ENCODE data around the gene TMEM117. TPM values are rescaled to one million over a fixed set of nuclear protein-coding genes. Genes with fewer than 3 reads are reported as not detected.
"Not testable (repeated sequence)": the region's sequence is repeated elsewhere in the genome, so short reads cannot be mapped to it uniquely, and the experiment has no call there.

TMEM117 gene
- total RNA-seq, 1 experiment from 2014 or later: 8.2 TPM

DNA sequence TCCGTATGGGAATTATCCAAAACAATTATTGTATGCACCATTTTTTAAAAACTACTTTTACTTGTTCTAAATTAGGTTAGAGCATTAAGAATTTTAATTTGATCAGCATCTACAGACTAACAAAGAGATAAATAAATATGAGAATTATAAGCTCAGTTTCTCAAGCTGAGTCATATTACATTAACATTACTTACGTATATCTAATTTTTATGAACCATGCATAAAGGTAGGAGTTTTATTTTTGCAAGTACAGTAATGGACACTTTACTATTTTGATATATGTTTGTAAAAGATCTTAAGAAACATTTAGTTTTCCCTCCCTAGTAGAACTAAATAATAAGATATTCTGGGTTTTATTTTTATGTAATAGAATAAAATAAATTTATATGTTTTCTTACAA is 410.1 kb downstream of the TMEM117 start:
- Histone ChIP-seq H3K27ac (no peak overlapping the region), H3K4me1 (replicated peaks) (no peaks in the 10 kb centered on the region), H3K36me3 (peaks cover 5% of the 10 kb centered on the region; the same call in 1 of the 2 replicates), H3K9me3 (replicated peaks) (no peaks in the 10 kb centered on the region), H3K4me3 (no peak overlapping the region), H3K27me3 (replicated peaks) (peaks cover 19% of the 10 kb centered on the region)
- DNase-seq (ENCODE audit: low read depth in 1 of 2, low spot score in 2 of 2): no peak

GRCh38 chr12:44246482-44247105 is 410.7 kb downstream of the TMEM117 start:
- H3K9me3 ChIP-seq (replicated peaks): no peaks in the 10 kb centered on the region
- H3K27ac ChIP-seq: no peak overlapping the region
- peaks cover 25% of the 10 kb centered on the region for H3K27me3 ChIP-seq (replicated peaks)
- no peak overlapping the region for H3K4me3 ChIP-seq
- H3K36me3 ChIP-seq: peaks cover 5% of the 10 kb centered on the region; the same call in 1 of the 2 replicates
- DNase-seq (ENCODE audit: low read depth in 1 of 2, low spot score in 2 of 2): peak; percentile 66 to 77
- H3K4me1 ChIP-seq (replicated peaks): no peaks in the 10 kb centered on the region

GRCh38 chr12:44247588-44247987 is 411.7 kb downstream of the TMEM117 start:
- Histone ChIP-seq H3K27ac (no peak overlapping the region), H3K4me1 (replicated peaks) (no peaks in the 10 kb centered on the region), H3K4me3 (no peak overlapping the region), H3K9me3 (replicated peaks) (no peaks in the 10 kb centered on the region), H3K36me3 (peaks cover 5% of the 10 kb centered on the region; the same call in 1 of the 2 replicates), H3K27me3 (replicated peaks) (peaks cover 35% of the 10 kb centered on the region)
- DNase-seq (ENCODE audit: low read depth in 1 of 2, low spot score in 2 of 2): peak; percentile 88 to 95

GRCh38 chr12:44248436-44248835 is 412.6 kb downstream of the TMEM117 start:
- no peaks in the 10 kb centered on the region for H3K9me3 ChIP-seq (replicated peaks)
- H3K27me3 ChIP-seq (replicated peaks): peaks cover 44% of the 10 kb centered on the region
- no peak overlapping the region for H3K4me3 ChIP-seq
- H3K27ac ChIP-seq: no peak overlapping the region
- peaks cover 5% of the 10 kb centered on the region; the same call in 1 of the 2 replicates for H3K36me3 ChIP-seq
- peak; percentile 72 to 90 for DNase-seq (ENCODE audit: low read depth in 1 of 2, low spot score in 2 of 2)
- no peaks in the 10 kb centered on the region for H3K4me1 ChIP-seq (replicated peaks)

- H3K27me3 ChIP-seq (replicated peaks): peaks cover 46% of the 10 kb centered on the region
- H3K4me3 ChIP-seq; H3K36me3 ChIP-seq; H3K9me3 ChIP-seq (replicated peaks); H3K27ac ChIP-seq; H3K4me1 ChIP-seq (replicated peaks): not testable (repeated sequence)
- DNase-seq (ENCODE audit: low read depth in 1 of 2, low spot score in 2 of 2): peak in 1 of 2 experiments; percentile 46
Observed at GRCh38 chr12:44250440-44250839, 414.6 kb downstream of the TMEM117 start.

DNA sequence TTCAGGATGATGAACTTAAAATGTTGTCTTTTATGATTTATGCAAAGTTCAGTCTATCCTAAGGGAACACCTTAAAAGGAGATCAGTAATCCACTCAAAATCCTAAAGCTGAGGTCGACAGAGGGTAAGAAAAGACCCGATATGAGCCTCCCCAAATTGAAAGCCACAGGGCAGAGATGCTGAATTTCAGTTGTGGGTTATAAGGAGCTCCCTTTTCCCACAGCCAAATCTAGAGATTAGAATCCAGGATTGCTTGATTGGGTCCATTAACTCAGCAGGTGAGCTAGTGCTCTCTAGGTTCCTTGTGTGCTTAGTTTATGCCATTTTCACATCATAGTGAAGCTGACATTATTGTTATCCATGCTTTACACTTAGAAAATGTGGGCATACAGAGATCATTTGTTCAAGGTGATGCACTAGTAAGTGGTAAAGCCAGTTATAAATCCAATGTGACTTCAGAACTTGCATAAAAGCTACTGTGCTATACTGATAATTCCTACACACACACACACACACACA is 417.5 kb downstream of the TMEM117 start:
- H3K27me3 ChIP-seq (replicated peaks): peaks cover 59% of the 10 kb centered on the region
- no peak overlapping the region for H3K27ac ChIP-seq
- H3K36me3 ChIP-seq: peaks cover under 1% of the 10 kb centered on the region; the same call in 1 of the 2 replicates
- peak; percentile 59 to 66 for DNase-seq (ENCODE audit: low read depth in 1 of 2, low spot score in 2 of 2)
- H3K4me1 ChIP-seq (replicated peaks): no peaks in the 10 kb centered on the region
- no peak overlapping the region for H3K4me3 ChIP-seq
- H3K9me3 ChIP-seq (replicated peaks): no peaks in the 10 kb centered on the region

GRCh38 chr12:44258246-44258645 is 422.4 kb downstream of the TMEM117 start:
- H3K9me3 ChIP-seq (replicated peaks): no peaks in the 10 kb centered on the region
- H3K27ac ChIP-seq: no peak overlapping the region
- no peaks in the 10 kb centered on the region for H3K4me1 ChIP-seq (replicated peaks)
- peak in 1 of 2 experiments; percentile 52 for DNase-seq (ENCODE audit: low read depth in 1 of 2, low spot score in 2 of 2)
- H3K4me3 ChIP-seq: no peak overlapping the region
- H3K27me3 ChIP-seq (replicated peaks): peaks cover 75% of the 10 kb centered on the region
- no peaks in the 10 kb centered on the region for H3K36me3 ChIP-seq

DNA sequence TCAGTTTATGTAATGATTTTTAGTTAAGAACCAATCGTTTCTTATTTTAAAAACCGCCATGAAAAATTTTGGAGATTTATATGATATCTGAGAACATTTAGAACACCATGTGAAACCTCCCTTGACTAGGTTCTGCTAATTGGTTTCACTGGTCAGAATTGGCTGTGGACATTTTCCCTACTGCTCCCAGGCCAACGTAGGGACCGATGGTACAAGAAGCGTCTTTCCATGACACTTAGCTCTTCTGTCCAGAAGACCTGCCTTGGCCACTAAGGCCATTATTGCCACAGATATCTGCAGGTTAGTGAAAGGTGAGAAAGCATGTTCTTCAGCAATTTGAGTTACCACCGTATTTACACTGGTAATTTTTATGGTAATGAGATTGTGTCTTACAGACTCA is 424.0 kb downstream of the TMEM117 start:
- no peaks in the 10 kb centered on the region for H3K9me3 ChIP-seq (replicated peaks)
- H3K27ac ChIP-seq: no peak overlapping the region
- DNase-seq (ENCODE audit: low read depth in 1 of 2, low spot score in 2 of 2): peak; percentile 74 to 78
- no peaks in the 10 kb centered on the region for H3K36me3 ChIP-seq
- peaks cover 86% of the 10 kb centered on the region for H3K27me3 ChIP-seq (replicated peaks)
- H3K4me3 ChIP-seq: no peak overlapping the region
- no peaks in the 10 kb centered on the region for H3K4me1 ChIP-seq (replicated peaks)

DNA sequence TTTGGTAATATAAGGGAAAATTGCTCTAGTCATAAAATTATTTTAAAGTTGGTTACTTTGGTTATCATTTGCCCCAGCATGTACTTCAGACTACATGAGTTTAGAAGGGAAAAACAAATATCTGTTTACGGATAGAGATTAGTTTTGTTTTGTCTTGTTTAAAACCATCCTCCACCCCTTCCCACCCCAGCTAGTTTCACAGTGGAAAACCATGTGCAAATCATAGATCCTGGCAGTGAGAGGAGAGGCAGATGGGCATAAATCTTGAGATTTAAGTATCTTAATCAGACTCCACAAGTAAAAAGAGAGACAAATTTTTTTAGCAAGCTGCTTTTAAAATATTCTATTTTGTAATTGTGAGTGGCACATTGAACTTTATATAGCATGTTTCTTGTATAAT is 424.7 kb downstream of the TMEM117 start:
- H3K4me1 ChIP-seq (replicated peaks): no peaks in the 10 kb centered on the region

DNA sequence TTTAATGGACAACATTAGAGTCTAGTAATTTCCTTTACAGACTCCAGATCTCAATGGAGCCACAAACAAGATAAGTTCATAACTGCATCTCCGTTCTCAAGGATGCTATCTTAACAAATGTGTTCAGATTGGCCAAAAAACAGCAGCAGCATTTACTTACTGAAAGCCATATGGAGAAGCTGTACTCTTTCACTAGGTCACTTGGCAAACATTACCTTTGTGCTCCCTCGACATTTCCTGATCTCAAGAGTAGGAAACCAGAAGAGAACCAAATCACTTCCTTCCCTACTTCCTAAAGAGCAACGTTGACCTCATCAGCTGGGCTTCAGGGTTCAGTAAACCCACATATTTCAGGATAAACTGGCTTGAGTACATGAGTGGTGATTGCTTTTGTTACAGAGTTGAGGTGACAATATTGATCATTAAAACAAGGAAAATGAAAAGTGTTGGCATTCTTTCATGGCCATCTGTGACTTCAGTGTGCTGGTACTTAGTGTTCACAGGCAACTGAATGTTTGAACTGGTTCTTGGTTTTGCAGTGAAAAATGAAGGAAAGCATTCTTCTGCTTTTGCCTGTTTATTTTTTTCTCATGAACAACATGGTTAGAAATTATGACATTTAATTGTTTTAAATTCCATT is 449.6 kb downstream of the TMEM117 start:
- DNase-seq (ENCODE audit: low read depth in 1 of 2, low spot score in 2 of 2): peak in 1 of 2 experiments; percentile 64
- Histone ChIP-seq H3K36me3 (no peaks in the 10 kb centered on the region), H3K9me3 (replicated peaks) (0 out of 2 replicates have a peak, but pooled peaks cover 2% of the 10 kb centered on the region), H3K27me3 (replicated peaks) (peaks cover 28% of the 10 kb centered on the region), H3K4me3 (no peak overlapping the region), H3K4me1 (replicated peaks) (no peaks in the 10 kb centered on the region), H3K27ac (no peak overlapping the region)

More for the DNA sequence above, 424.7 kb downstream of the TMEM117 start:
- Histone ChIP-seq H3K27me3 (replicated peaks) (peaks cover 90% of the 10 kb centered on the region), H3K27ac (no peak overlapping the region), H3K36me3 (no peaks in the 10 kb centered on the region), H3K9me3 (replicated peaks) (no peaks in the 10 kb centered on the region), H3K4me3 (no peak overlapping the region)
- peak in 1 of 2 experiments; percentile 58 for DNase-seq (ENCODE audit: low read depth in 1 of 2, low spot score in 2 of 2)

DNA sequence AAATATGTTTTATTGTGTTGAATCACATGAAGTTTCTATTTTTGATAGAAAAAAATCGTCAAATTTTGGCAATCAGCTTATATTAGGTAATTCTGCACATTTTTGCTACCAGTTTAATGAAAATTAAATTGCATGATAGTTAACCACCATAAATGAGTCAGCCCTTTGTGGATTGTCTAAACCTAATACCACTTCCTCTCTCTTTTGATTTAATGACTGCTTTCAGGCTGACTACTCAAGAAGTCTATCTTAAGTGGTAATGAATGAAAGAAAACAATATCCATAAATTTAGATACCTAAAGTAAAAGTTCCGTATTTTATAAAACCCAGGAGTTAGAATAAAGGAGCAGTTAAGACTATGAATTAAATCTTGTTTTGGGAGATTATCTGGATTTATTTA is 450.5 kb downstream of the TMEM117 start:
- H3K4me1 ChIP-seq (replicated peaks): no peaks in the 10 kb centered on the region
- H3K36me3 ChIP-seq: no peaks in the 10 kb centered on the region
- 0 out of 2 replicates have a peak, but pooled peaks cover 2% of the 10 kb centered on the region for H3K9me3 ChIP-seq (replicated peaks)
- no peak for DNase-seq (ENCODE audit: low read depth in 1 of 2, low spot score in 2 of 2)
- H3K4me3 ChIP-seq: no peak overlapping the region
- peaks cover 19% of the 10 kb centered on the region for H3K27me3 ChIP-seq (replicated peaks)
- no peak overlapping the region for H3K27ac ChIP-seq

DNA sequence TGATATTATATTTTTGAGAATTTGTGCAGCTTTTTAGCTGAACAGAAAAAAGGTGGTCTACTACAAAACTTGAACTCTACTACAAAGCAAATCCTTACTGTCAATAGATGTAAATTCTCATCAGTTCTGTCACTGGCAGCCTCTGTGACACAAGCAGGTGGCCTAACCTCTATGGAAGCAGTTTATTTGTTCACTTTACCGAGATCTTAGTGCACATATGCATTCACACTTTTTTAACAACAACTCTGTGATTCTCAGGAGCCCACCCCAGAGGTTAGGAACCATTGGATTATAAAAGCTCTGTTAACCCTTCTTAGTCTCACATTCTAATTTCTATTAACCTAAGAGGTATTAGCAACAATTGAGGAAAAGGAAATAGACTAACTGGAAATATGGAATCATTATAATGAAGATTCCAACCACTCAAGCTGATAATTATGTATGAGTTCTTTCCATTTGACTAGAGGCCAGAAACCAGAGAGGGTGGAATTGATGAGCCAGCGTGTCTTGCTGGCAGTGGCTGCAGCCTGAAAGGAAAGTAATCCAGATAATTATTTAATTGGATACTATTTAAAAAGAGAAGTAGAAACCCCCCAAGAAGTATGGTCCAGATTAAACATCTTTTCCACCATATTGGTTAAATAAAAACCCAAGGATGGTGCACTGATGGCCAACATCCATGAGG is 451.1 kb downstream of the TMEM117 start:
- DNase-seq (ENCODE audit: low read depth in 1 of 2, low spot score in 2 of 2): peak in 1 of 2 experiments; percentile 58
- Histone ChIP-seq H3K4me1 (replicated peaks) (no peaks in the 10 kb centered on the region), H3K9me3 (replicated peaks) (0 out of 2 replicates have a peak, but pooled peaks cover 2% of the 10 kb centered on the region), H3K36me3 (no peaks in the 10 kb centered on the region), H3K27me3 (replicated peaks) (peaks cover 17% of the 10 kb centered on the region), H3K27ac (no peak overlapping the region), H3K4me3 (no peak overlapping the region)

DNA sequence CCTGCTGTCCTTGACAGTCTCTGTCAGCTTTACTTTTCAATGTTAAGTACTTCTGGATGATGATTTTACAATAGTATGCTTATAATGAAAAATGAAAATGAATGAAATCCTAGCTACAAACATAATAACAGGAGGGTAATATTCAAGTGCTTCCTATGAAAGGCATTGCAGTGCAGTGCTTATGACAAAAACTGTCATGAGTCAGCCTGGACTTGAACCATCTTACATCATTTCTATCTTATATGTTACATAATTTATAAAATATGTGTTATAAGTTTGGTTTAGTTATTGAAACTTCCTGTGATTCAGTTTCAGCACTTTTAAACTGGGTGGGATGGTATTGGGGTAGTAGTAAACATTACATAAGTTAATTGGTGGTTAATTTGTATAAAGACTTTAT is 451.7 kb downstream of the TMEM117 start:
- H3K4me1 ChIP-seq (replicated peaks): no peaks in the 10 kb centered on the region
- H3K27me3 ChIP-seq (replicated peaks): peaks cover 17% of the 10 kb centered on the region
- no peak overlapping the region for H3K27ac ChIP-seq
- 0 out of 2 replicates have a peak, but pooled peaks cover 2% of the 10 kb centered on the region for H3K9me3 ChIP-seq (replicated peaks)
- DNase-seq (ENCODE audit: low read depth in 1 of 2, low spot score in 2 of 2): no peak
- no peaks in the 10 kb centered on the region for H3K36me3 ChIP-seq
- H3K4me3 ChIP-seq: no peak overlapping the region

GRCh38 chr12:44294649-44295048 is 458.8 kb downstream of the TMEM117 start:
- peaks cover 3% of the 10 kb centered on the region; the same call in 1 of the 2 replicates for H3K27me3 ChIP-seq (replicated peaks)
- H3K4me1 ChIP-seq (replicated peaks): no peaks in the 10 kb centered on the region
- DNase-seq (ENCODE audit: low read depth in 1 of 2, low spot score in 2 of 2): no peak
- H3K9me3 ChIP-seq (replicated peaks): no peaks in the 10 kb centered on the region
- H3K27ac ChIP-seq: no peak overlapping the region
- no peaks in the 10 kb centered on the region for H3K36me3 ChIP-seq
- H3K4me3 ChIP-seq: no peak overlapping the region

Measured in SJSA1 (cell line).